OCI-LY7 (cell line): ENCODE data around the gene TREML4. TPM values are rescaled to one million over a fixed set of nuclear protein-coding genes. Genes with fewer than 3 reads are reported as not detected.

Source experiments
- BruUV-seq: library from RNA; stranded (reverse); fragments of 400-500 nt; replicated peaks from 2 replicates; lab custom pipeline; 2021; lab: Mats Ljungman, UMichigan
- CTCF ChIA-PET: fragments of 300-600 bp; sonication (Branson Sonifier 250); formaldehyde crosslinking; loops from one replicate; lab custom pipeline; 2022; ENCODE audit warnings: antibody characterized with exemption; ENCODE audit not compliant: unreplicated experiment; lab: Charles Lee
- POLR2A ChIA-PET: fragments of 300-600 bp; sonication (Branson Sonifier 250); formaldehyde crosslinking; loops from one replicate; lab custom pipeline; 2022; ENCODE audit warnings: antibody characterized with exemption; lab: Charles Lee
- DNase-seq: peaks from one replicate; pipeline ENCODE4 v3.0.0-alpha.2; 2015; ENCODE audit warnings: low spot score
- H2AFZ ChIP-seq: fragments of 200-600 bp; sonication (generic), shearing (Covaris generic); 2 replicates; pipeline ENCODE4 v1.6.1; 2014; ENCODE audit warnings: mild to moderate bottlenecking, antibody characterized with exemption, low read length, moderate library complexity
- H3K27ac ChIP-seq: fragments of 200-600 bp; sonication (generic); 2 replicates; pipeline ENCODE4 v1.5.1; 2014; ENCODE audit warnings: mixed run types, low read depth, mild to moderate bottlenecking, moderate library complexity, low read length, inconsistent platforms; ENCODE audit not compliant: poor library complexity, severe bottlenecking
- H3K36me3 ChIP-seq: fragments of 200-600 bp; sonication (generic); 2 replicates; pipeline ENCODE4 v1.6.1; 2014; ENCODE audit warnings: mild to moderate bottlenecking, antibody characterized with exemption, low read length, moderate library complexity, mixed read lengths; ENCODE audit not compliant: insufficient read depth
- H3K4me1 ChIP-seq: fragments of 200-600 bp; sonication (generic); 2 replicates; pipeline ENCODE4 v1.5.1; 2014; ENCODE audit warnings: mild to moderate bottlenecking, low read length; ENCODE audit not compliant: insufficient read depth, poor library complexity, severe bottlenecking
- H3K4me2 ChIP-seq: fragments of 200-600 bp; sonication (generic); 2 replicates; pipeline ENCODE4 v1.6.1; 2014; ENCODE audit warnings: mild to moderate bottlenecking, low read length
- H3K4me3 ChIP-seq: fragments of 200-600 bp; sonication (generic); 2 replicates; pipeline ENCODE4 v1.5.1; 2014; ENCODE audit warnings: mild to moderate bottlenecking, low read depth, low read length; ENCODE audit not compliant: poor library complexity, severe bottlenecking
- H3K79me2 ChIP-seq: fragments of 200-600 bp; sonication (generic); 2 replicates; pipeline ENCODE4 v1.6.1; 2016; ENCODE audit warnings: low read depth, mild to moderate bottlenecking, low read length, moderate library complexity, mixed read lengths; ENCODE audit not compliant: insufficient read depth
- H3K9me2 ChIP-seq: fragments of 200-600 bp; sonication (generic); 2 replicates; pipeline ENCODE4 v1.6.1; 2016; ENCODE audit warnings: mild to moderate bottlenecking, low read length, mixed read lengths; ENCODE audit not compliant: insufficient read depth
- H3K9me3 ChIP-seq: fragments of 200-600 bp; sonication (generic); 2 replicates; pipeline ENCODE4 v1.6.1; 2014; ENCODE audit warnings: mild to moderate bottlenecking, mixed run types, low read length, mixed read lengths
- H4K20me1 ChIP-seq: fragments of 200-600 bp; sonication (generic); 2 replicates; pipeline ENCODE4 v1.6.1; 2014; ENCODE audit warnings: mild to moderate bottlenecking, antibody characterized with exemption, low read length, moderate library complexity, mixed read lengths; ENCODE audit not compliant: insufficient read depth
- CTCF ChIP-seq: fragments of 200-600 bp; sonication (generic); conservative IDR thresholded peaks from 2 replicates; pipeline ENCODE4 v1.5.1; 2014; ENCODE audit warnings: mild to moderate bottlenecking, antibody characterized with exemption, low read length, moderate library complexity, mixed read lengths
- EZH2phosphoT487 ChIP-seq: fragments of 200-600 bp; sonication (generic); IDR thresholded peaks from 2 replicates; pipeline ENCODE4 v1.6.1; 2018; ENCODE audit warnings: low read depth, borderline replicate concordance, mild to moderate bottlenecking, mixed run types, antibody characterized with exemption, low read length, moderate library complexity, mixed read lengths
- intact Hi-C: fragments of 100-400 bp; cut with micrococcal nuclease; formaldehyde crosslinking; loops from one replicate; pipeline ENCODE4 v1.10.0; 2022; ENCODE audit not compliant: unreplicated experiment
- total RNA-seq, 2 experiments: library from RNA; depleted of rRNA in 1 of 2; stranded (reverse); fragments of >200 nt in 1 of 2; shearing (Covaris generic) in 1 of 2; gene quantifications; 2 replicates each; pipeline ENCODE4 v1.2.3, GENCODE V29; 2014 to 2022

The TREML4 gene
- total RNA-seq, 2 experiments from 2014 or later: not detected

- H3K79me2 ChIP-seq: peaks cover 7% of the 10 kb centered on the region; the same call in 1 of the 2 replicates
- H4K20me1 ChIP-seq: no peaks in the 10 kb centered on the region
- BruUV-seq: no TSS peak
- CTCF ChIA-PET: interaction anchor here (1.0 to 1.7 kb wide), 2 partner anchors 10 to 15 kb away, joined by 3 to 7 read pairs; no protein-coding TSS in a partner anchor
- H3K4me3 ChIP-seq: no peak overlapping the region
- peaks cover 31% of the 10 kb centered on the region for H3K36me3 ChIP-seq
- H3K27ac ChIP-seq: no peak overlapping the region
- TF ChIP-seq EZH2phosphoT487 (no peak), CTCF (no peak)
- intact Hi-C loops: no loop called here
- DNase-seq: no peak
- no peaks in the 10 kb centered on the region for H3K9me2 ChIP-seq
- no peak overlapping the region for H2AFZ ChIP-seq
- H3K9me3 ChIP-seq: no peaks in the 10 kb centered on the region
- no peak overlapping the region for H3K4me2 ChIP-seq
- H3K4me1 ChIP-seq: peaks cover 39% of the 10 kb centered on the region
- POLR2A ChIA-PET: interaction anchor here (0.7 to 3.1 kb wide), 6 partner anchors 11 to 126 kb away, joined by 3 to 16 read pairs (median 4); no protein-coding TSS in a partner anchor
Measured at GRCh38 chr6:41197234-41197633, 30.9 kb upstream of the TREML4 start.

- ChIA-PET POLR2A (interaction anchor here (0.6 to 1.8 kb wide), 11 partner anchors 11 to 1795 kb away, joined by 3 to 9 read pairs (median 3); partner anchors contain the start of genes NFYA and OARD1), CTCF (interaction anchor here (1.1 to 1.7 kb wide), 3 partner anchors 10 to 19 kb away, joined by 3 to 4 read pairs (median 4); no protein-coding TSS in a partner anchor)
- peaks cover 49% of the 10 kb centered on the region for H3K4me1 ChIP-seq
- intact Hi-C loops: loop anchor here (2.0 to 5.0 kb wide), 2 partner anchors 118 to 127 kb away; partner anchors contain the start of genes NFYA and OARD1
- H3K9me3 ChIP-seq: no peaks in the 10 kb centered on the region
- H2AFZ ChIP-seq: peak overlapping the region; percentile 49; the same call in 1 of the 2 replicates
- H3K4me3 ChIP-seq: peak overlapping the region; percentile 65
- peak overlapping the region; percentile 95 for H3K27ac ChIP-seq
- DNase-seq: peak; percentile 45
- BruUV-seq: no TSS peak
- H3K36me3 ChIP-seq: peaks cover 20% of the 10 kb centered on the region
- peaks cover 7% of the 10 kb centered on the region; the same call in 1 of the 2 replicates for H3K79me2 ChIP-seq
- no peaks in the 10 kb centered on the region for H3K9me2 ChIP-seq
- peak overlapping the region; percentile 83 for H3K4me2 ChIP-seq
- H4K20me1 ChIP-seq: no peaks in the 10 kb centered on the region
- no peak for TF ChIP-seq CTCF
- TF ChIP-seq EZH2phosphoT487: no peak
Measured at GRCh38 chr6:41199552-41200246, 28.4 kb upstream of the TREML4 start.
